Thoracic aorta (tissue), 2 donors: ENCODE measurements around the gene CADPS. TPM values are rescaled to one million over a fixed set of nuclear protein-coding genes. Genes with fewer than 3 reads are reported as not detected.

Experiments
- ATAC-seq: fragments of 150-250 bp; one replicate; pipeline ENCODE4 v1.8.0; 2017; ENCODE audit warnings: low read depth; ENCODE audit not compliant: insufficient number of reproducible peaks, low FRiP score
- DNase-seq: peaks from one replicate; pipeline ENCODE4 v3.0.0-alpha.2; 2020; ENCODE audit warnings: low spot score
- H3K27ac ChIP-seq, 2 donors: fragments of 200-600 bp; sonication (generic); 1 replicate in 1 of 2; 2 replicates in 1 of 2; pipeline ENCODE4 v1.5.1; 2016; ENCODE audit warnings: mild to moderate bottlenecking in 2 of 2, moderate library complexity in 2 of 2
- H3K27me3 ChIP-seq: fragments of 200-600 bp; sonication (generic); replicated peaks from 2 replicates; pipeline ENCODE4 v1.6.0; 2016; ENCODE audit warnings: mild to moderate bottlenecking; ENCODE audit not compliant: insufficient read depth
- H3K36me3 ChIP-seq: fragments of 200-600 bp; sonication (generic); one replicate; pipeline ENCODE4 v1.5.1; 2016
- H3K4me1 ChIP-seq, 2 donors: fragments of 200-600 bp; sonication (generic); 1 replicate in 1 of 2; 2 replicates in 1 of 2; pipeline versions ENCODE4 v1.5.1 to v1.6.0; 2016; ENCODE audit warnings: low read depth in 2 of 2, mild to moderate bottlenecking in 1 of 2; ENCODE audit not compliant: control insufficient read depth in 1 of 2
- H3K4me3 ChIP-seq: fragments of 200-600 bp; sonication (generic); 2 replicates; pipeline ENCODE4 v1.5.1; 2016; ENCODE audit warnings: mild to moderate bottlenecking
- H3K9me3 ChIP-seq: fragments of 200-600 bp; sonication (generic); 2 replicates; pipeline ENCODE4 v1.5.1; 2016
- total RNA-seq, 2 donors: library from RNA; depleted of rRNA; stranded (reverse); fragments of >200 nt; gene quantifications; one replicate each; pipeline versions ENCODE4 v1.1.0 to v1.2.3, GENCODE V29; 2016
- TF ChIP-seq, protein P1 (sequence below): fragments of 200-600 bp; sonication (generic); IDR thresholded peaks from one replicate; pipeline ENCODE4 v1.5.1; 2019; ENCODE audit warnings: antibody characterized with exemption

Gene CADPS
- total RNA-seq, 2 donors from 2014 or later, result 0.14 to 7.2 TPM

DNA sequence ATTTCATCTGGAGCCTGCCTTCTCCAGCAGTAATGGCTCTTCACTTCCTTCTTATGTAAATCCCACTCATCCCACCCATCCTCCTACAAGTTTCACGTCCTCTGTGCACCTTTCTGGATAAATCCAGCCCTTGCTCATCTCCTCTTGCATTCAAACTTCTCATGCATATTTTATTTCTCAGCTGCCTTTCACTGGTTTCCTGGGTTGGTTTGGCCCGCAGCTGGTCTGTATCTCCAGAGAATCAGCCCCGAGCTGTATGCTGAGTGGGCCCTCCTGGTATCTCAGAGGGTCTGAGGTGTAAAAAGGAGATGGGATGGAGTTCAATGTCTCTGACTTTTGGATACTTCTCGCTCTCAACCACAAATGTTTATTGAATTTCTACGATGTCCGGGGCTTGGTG lies 253.3 kb downstream of the CADPS start:
- TF ChIP-seq, protein P1, sequence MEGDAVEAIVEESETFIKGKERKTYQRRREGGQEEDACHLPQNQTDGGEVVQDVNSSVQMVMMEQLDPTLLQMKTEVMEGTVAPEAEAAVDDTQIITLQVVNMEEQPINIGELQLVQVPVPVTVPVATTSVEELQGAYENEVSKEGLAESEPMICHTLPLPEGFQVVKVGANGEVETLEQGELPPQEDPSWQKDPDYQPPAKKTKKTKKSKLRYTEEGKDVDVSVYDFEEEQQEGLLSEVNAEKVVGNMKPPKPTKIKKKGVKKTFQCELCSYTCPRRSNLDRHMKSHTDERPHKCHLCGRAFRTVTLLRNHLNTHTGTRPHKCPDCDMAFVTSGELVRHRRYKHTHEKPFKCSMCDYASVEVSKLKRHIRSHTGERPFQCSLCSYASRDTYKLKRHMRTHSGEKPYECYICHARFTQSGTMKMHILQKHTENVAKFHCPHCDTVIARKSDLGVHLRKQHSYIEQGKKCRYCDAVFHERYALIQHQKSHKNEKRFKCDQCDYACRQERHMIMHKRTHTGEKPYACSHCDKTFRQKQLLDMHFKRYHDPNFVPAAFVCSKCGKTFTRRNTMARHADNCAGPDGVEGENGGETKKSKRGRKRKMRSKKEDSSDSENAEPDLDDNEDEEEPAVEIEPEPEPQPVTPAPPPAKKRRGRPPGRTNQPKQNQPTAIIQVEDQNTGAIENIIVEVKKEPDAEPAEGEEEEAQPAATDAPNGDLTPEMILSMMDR, result no peak
- no peak overlapping the region for H3K27ac ChIP-seq

DNA sequence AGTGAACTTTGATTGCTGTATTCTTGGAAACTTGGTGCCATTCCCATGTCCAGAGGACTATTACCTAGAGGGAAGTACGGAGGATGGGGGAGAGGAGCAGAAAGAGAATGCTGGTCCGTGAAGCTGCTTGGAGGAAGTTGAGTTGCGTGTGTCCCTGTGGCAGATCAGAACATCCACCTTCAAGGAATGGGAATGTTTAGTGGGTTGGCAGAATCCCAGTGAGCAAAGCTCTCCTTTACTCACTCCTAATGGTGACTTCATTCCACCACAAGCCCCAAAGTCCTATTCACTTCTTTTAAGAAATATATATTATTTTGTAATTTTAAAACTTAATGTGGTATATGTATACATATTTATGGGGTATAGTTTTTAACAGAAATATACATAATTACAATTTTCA lies 254.0 kb downstream of the CADPS start:
- TF ChIP-seq, protein P1, result no peak
- H3K4me1 ChIP-seq, result no peaks in the 10 kb centered on the region
- no peaks in the 10 kb centered on the region for H3K9me3 ChIP-seq

More for the DNA sequence above, 253.3 kb downstream of the CADPS start:
- no peaks in the 10 kb centered on the region for H3K4me1 ChIP-seq
- H3K4me3 ChIP-seq, result no peak overlapping the region
- ATAC-seq (no peak), DNase-seq (no peak)
- H3K9me3 ChIP-seq, result no peaks in the 10 kb centered on the region
- H3K36me3 ChIP-seq, result no peaks in the 10 kb centered on the region
- no peaks in the 10 kb centered on the region for H3K27me3 ChIP-seq

DNA sequence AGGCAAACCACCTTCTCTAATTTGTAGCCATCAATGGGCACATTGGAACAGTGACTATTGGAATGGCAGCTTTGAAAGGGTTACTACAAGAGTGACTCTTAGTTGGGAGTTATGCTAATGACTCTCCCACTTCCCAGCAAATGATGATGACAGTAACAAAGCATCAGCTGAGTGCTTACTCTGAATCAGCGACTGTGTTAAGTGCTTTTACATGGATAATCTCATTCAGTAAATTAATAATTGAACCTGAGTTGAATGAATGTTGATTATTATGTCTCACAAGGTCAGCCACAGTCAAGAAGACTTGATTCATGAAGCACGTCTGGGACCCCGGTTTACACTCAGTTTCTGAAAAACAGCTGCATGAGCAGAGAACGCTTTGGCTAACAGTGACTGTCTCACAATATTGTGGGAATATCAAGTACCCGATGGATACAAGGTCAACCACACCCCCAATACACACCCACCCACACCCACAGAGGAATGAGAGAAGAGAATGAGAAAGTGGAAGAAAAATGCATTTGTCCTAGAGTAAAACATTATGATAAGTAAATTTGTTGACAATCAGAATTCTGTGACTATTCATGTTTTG lies 259.9 kb downstream of the CADPS start:
- no peak overlapping the region for H3K27ac ChIP-seq
- no peak overlapping the region for H3K4me3 ChIP-seq
- no peaks in the 10 kb centered on the region for H3K9me3 ChIP-seq
- no peaks in the 10 kb centered on the region for H3K4me1 ChIP-seq
- TF ChIP-seq, protein P1, result no peak
- no peaks in the 10 kb centered on the region for H3K36me3 ChIP-seq
- DNase-seq, result no peak
- H3K27me3 ChIP-seq, result no peaks in the 10 kb centered on the region
- ATAC-seq, result no peak

More for the DNA sequence above, 254.0 kb downstream of the CADPS start:
- DNase-seq (no peak), ATAC-seq (no peak)
- H3K4me3 ChIP-seq, result no peak overlapping the region
- H3K27ac ChIP-seq, result no peak overlapping the region
- no peaks in the 10 kb centered on the region for H3K27me3 ChIP-seq
- no peaks in the 10 kb centered on the region for H3K36me3 ChIP-seq

DNA sequence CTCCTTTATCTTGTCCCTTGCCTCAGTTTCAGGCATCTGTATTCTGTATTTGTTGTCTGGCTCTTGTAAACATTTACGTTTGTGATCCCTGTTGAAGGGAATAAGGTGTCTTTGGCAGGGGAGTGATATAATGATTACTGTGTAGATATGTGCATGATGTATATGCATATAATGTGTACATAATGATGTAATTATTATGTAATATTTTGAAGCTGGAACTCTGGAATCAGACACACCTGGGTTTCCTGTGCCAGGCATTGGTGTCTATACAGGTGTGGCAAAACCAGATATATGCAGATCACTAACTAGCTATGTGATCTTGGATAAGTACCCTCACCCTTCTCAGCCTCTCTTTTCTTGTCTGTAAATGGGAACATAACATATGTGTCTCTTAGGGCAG lies 260.7 kb downstream of the CADPS start:
- no peak for ATAC-seq
- Histone ChIP-seq H3K4me3 (no peak overlapping the region), H3K27me3 (no peaks in the 10 kb centered on the region), H3K9me3 (no peaks in the 10 kb centered on the region), H3K36me3 (no peaks in the 10 kb centered on the region), H3K27ac (no peak overlapping the region), H3K4me1 (no peaks in the 10 kb centered on the region)
- no peak for DNase-seq
- TF ChIP-seq, protein P1, result no peak

DNA sequence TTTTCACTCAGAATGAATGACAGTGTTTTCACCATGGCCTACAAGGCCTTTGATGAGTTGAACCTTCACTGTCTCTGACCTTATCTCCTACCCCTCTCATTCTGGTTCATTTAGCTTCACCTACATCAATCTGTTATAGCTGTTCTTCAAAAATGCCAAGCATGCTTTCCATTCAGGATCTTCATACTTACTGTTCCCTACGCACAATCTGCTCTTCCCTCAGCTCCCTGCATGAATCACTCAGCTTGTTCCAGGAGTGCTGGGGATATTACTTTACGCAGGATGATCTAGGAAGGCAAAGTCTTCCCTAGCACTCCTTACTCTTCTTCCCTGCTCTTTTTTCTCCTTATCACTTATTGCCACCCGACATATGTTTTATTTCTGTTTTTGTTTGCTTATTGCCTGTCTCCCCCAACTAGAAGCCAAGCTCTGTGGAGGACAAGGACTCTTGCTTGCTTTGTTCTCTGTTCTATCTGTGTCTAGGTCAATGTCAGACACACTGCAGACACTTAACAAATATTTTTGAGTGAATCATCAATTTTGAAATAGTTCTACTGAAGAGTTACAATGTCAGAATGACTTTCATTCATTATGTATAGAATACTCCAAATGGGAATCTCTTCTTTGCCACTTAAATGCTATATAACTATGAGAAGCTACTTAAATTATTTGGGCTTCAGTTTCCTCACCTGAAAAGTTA lies 263.5 kb downstream of the CADPS start:
- DNase-seq, result no peak
- H3K36me3 ChIP-seq, result no peaks in the 10 kb centered on the region

More for the DNA sequence above, 263.5 kb downstream of the CADPS start:
- no peak overlapping the region for H3K4me3 ChIP-seq
- no peaks in the 10 kb centered on the region for H3K9me3 ChIP-seq
- no peaks in the 10 kb centered on the region for H3K27me3 ChIP-seq
- TF ChIP-seq, protein P1, result no peak
- H3K27ac ChIP-seq, result no peak overlapping the region
- peaks cover 3 to 8% of the 10 kb centered on the region in 2 donors for H3K4me1 ChIP-seq
- ATAC-seq, result no peak
